Left lung (tissue), 10 donors: ENCODE data around the gene GINS2. TPM values are rescaled to one million over a fixed set of nuclear protein-coding genes. Genes with fewer than 3 reads are reported as not detected.

Source experiments
- ATAC-seq: fragments of 200-7000 bp; cut with Tn5 transposase; one replicate; pipeline ENCODE4 v1.9.1; 2020; ENCODE audit warnings: moderate library complexity
- DNase-seq, 4 donors: peaks; one replicate each; pipeline ENCODE4 v3.0.0-alpha.2; 2013 to 2020
- H3K27ac ChIP-seq, 2 donors: fragments of 200-600 bp; sonication (generic) in 1 of 2; one replicate each; pipeline versions ENCODE4 v1.5.0 to v1.8.0; 2020 to 2021
- H3K27me3 ChIP-seq, 2 donors: fragments of 200-600 bp; sonication (generic) in 1 of 2; one replicate each; pipeline versions ENCODE4 v1.5.0 to v1.8.0; 2020 to 2021
- H3K36me3 ChIP-seq, 2 donors: fragments of 200-600 bp; sonication (generic) in 1 of 2; one replicate each; pipeline versions ENCODE4 v1.5.0 to v1.8.0; 2020 to 2021
- H3K4me1 ChIP-seq, 2 donors: fragments of 200-600 bp; one replicate each; pipeline ENCODE4 v1.8.0; 2021
- H3K4me3 ChIP-seq, 2 donors: fragments of 200-600 bp; sonication (generic) in 1 of 2; one replicate each; pipeline versions ENCODE4 v1.5.0 to v1.8.0; 2020 to 2021; ENCODE audit warnings: mild to moderate bottlenecking in 1 of 2
- H3K9me3 ChIP-seq, 2 donors: fragments of 200-600 bp; sonication (generic) in 1 of 2; one replicate each; pipeline versions ENCODE4 v1.5.0 to v1.8.0; 2020 to 2021
- CTCF ChIP-seq, 2 donors: fragments of 200-600 bp; sonication (generic) in 1 of 2; IDR thresholded peaks; one replicate each; pipeline versions ENCODE4 v1.5.0 to v1.8.0; 2021; ENCODE audit warnings: antibody characterized with exemption in 2 of 2
- intact Hi-C, 2 donors: fragments of 100-400 bp; cut with DNase I; formaldehyde crosslinking; loops; one replicate each; pipeline versions ENCODE4 v1.11.2 to v1.14.2; 2022
- polyA plus RNA-seq, 6 donors: library from polyadenylated mRNA; unstranded; fragments of 120-200 nt; gene quantifications; one replicate each; pipeline ENCODE4 v1.2.1, GENCODE V29; 2013; ENCODE audit not compliant: insufficient read length in 6 of 6
- total RNA-seq, 2 donors: library from RNA; stranded (reverse); fragmentation: NEBNext Ultra II Directional; extraction: Animal tissue kit (Norgen Biotek cat#: 25700); gene quantifications; one replicate each; pipeline ENCODE4 v1.2.1, GENCODE V29; 2021
- donor health status: DM: no; HTN: yes; CAD: no.
- donor health status: DM: no; HTN: no; CAD: no.

The GINS2 gene
- total and polyA plus RNA-seq, 8 donors = 4.2 to 17.4 (median 13.8) TPM

GRCh38 chr16:85678016-85678415, 10.7 kb downstream of the GINS2 start:
- Histone ChIP-seq H3K27ac (no peak overlapping the region), H3K4me3 (no peak overlapping the region), H3K4me1 (peaks cover 7 to 15% of the 10 kb centered on the region in 2 donors), H3K9me3 (no peaks in the 10 kb centered on the region), H3K27me3 (no peaks in the 10 kb centered on the region), H3K36me3 (peaks cover 0 to 62% of the 10 kb centered on the region in 2 donors)
- intact Hi-C loops = no loop called here
- TF ChIP-seq CTCF (IDR thresholded peaks at IDR 0.05) = no peak
- ATAC-seq (no peak), DNase-seq (no peak)

GRCh38 chr16:85677383-85677967, 11.3 kb downstream of the GINS2 start:
- Histone ChIP-seq H3K36me3 (peaks cover 0 to 67% of the 10 kb centered on the region in 2 donors), H3K27ac (no peak overlapping the region), H3K9me3 (no peaks in the 10 kb centered on the region), H3K27me3 (no peaks in the 10 kb centered on the region), H3K4me1 (peaks cover 7 to 15% of the 10 kb centered on the region in 2 donors), H3K4me3 (no peak overlapping the region)
- TF ChIP-seq CTCF (IDR thresholded peaks at IDR 0.05) = no peak
- DNase-seq (no peak), ATAC-seq (no peak)
- intact Hi-C loops = no loop called here

- intact Hi-C loops = no loop called here
- no peak for TF ChIP-seq CTCF (IDR thresholded peaks at IDR 0.05)
- Histone ChIP-seq H3K4me3 (no peak overlapping the region), H3K4me1 (peaks cover 7 to 15% of the 10 kb centered on the region in 2 donors), H3K36me3 (peaks cover 0 to 77% of the 10 kb centered on the region in 2 donors), H3K27me3 (no peaks in the 10 kb centered on the region), H3K9me3 (no peaks in the 10 kb centered on the region), H3K27ac (no peak overlapping the region)
- no peak for ATAC-seq
- no peak for DNase-seq
Measured at GRCh38 chr16:85676466-85676865, 12.3 kb downstream of the GINS2 start.

- ATAC-seq (no peak), DNase-seq (no peak)
- intact Hi-C loops = no loop called here
- H3K36me3 ChIP-seq = peaks cover 0 to 78% of the 10 kb centered on the region in 2 donors
- peaks cover 7 to 15% of the 10 kb centered on the region in 2 donors for H3K4me1 ChIP-seq
- no peaks in the 10 kb centered on the region for H3K27me3 ChIP-seq
- peak in 1 of 2 donors; percentile 26 for TF ChIP-seq CTCF (IDR thresholded peaks at IDR 0.05)
- no peak overlapping the region for H3K27ac ChIP-seq
- H3K9me3 ChIP-seq = no peaks in the 10 kb centered on the region
- H3K4me3 ChIP-seq = no peak overlapping the region
Measured at GRCh38 chr16:85675251-85675874, 13.4 kb downstream of the GINS2 start.

GRCh38 chr16:85674828-85675227, 13.9 kb downstream of the GINS2 start:
- Histone ChIP-seq H3K27me3 (no peaks in the 10 kb centered on the region), H3K4me1 (peaks cover 7 to 15% of the 10 kb centered on the region in 2 donors), H3K27ac (no peak overlapping the region), H3K36me3 (peaks cover 0 to 83% of the 10 kb centered on the region in 2 donors), H3K4me3 (no peak overlapping the region), H3K9me3 (no peaks in the 10 kb centered on the region)
- TF ChIP-seq CTCF (IDR thresholded peaks at IDR 0.05) = no peak
- peak; percentile 2 for ATAC-seq
- no peak for DNase-seq
- intact Hi-C loops = no loop called here
